Naive thymus-derived CD4-positive, alpha-beta T cell (primary cell): ENCODE data around the gene TSPYL1. TPM values are rescaled to one million over a fixed set of nuclear protein-coding genes. Genes with fewer than 3 reads are reported as not detected.

Experiments used
- ATAC-seq: fragments of 150-1000 bp; cut with Tn5 transposase; 2 replicates; pipeline ENCODE4 v1.10.0; 2021; ENCODE audit warnings: mild to moderate bottlenecking, moderate library complexity
- CTCF ChIA-PET: fragments of 350-600 bp; sonication (Branson Sonifier 250); formaldehyde crosslinking; loops from one replicate; lab custom pipeline; 2021; ENCODE audit warnings: antibody characterized with exemption; lab: Charles Lee
- POLR2A ChIA-PET: fragments of 350-600 bp; sonication (Branson Sonifier 250); formaldehyde crosslinking; loops from one replicate; lab custom pipeline; 2021; ENCODE audit warnings: antibody characterized with exemption, inconsistent platforms; lab: Charles Lee
- DNase-seq, 9 donors: peaks; one replicate each; pipeline versions ENCODE4 v3.0.0 to v3.0.0-alpha.2; 2020 to 2022; ENCODE audit warnings: mixed read lengths in 1 of 9
- H3K27ac ChIP-seq: one replicate; pipeline ENCODE4 v1.7.0; 2013; ENCODE audit warnings: mild to moderate bottlenecking, low read depth, low read length, moderate library complexity
- H3K27me3 ChIP-seq, 2 donors: one replicate each; pipeline ENCODE4 v1.7.0; 2013; ENCODE audit warnings: low read length in 2 of 2, mild to moderate bottlenecking in 2 of 2, moderate library complexity in 2 of 2; ENCODE audit not compliant: control insufficient read depth in 2 of 2, insufficient read depth in 2 of 2
- H3K36me3 ChIP-seq, 3 experiments: 1 replicate in 2 of 3; 2 replicates in 1 of 3; pipeline ENCODE4 v1.7.0; 2013; ENCODE audit warnings: low read length in 3 of 3, mild to moderate bottlenecking in 3 of 3, moderate library complexity in 1 of 3; ENCODE audit not compliant: insufficient read depth in 3 of 3, control insufficient read depth in 2 of 3
- H3K4me1 ChIP-seq, 2 donors: one replicate each; pipeline ENCODE4 v1.7.0; 2013; ENCODE audit warnings: low read length in 2 of 2, mild to moderate bottlenecking in 2 of 2, moderate library complexity in 1 of 2; ENCODE audit not compliant: control insufficient read depth in 2 of 2, insufficient read depth in 2 of 2
- H3K4me3 ChIP-seq: 2 replicates; pipeline ENCODE4 v1.7.0; 2013; ENCODE audit warnings: mild to moderate bottlenecking, low read length
- H3K9me3 ChIP-seq, 3 experiments: 1 replicate in 2 of 3; 2 replicates in 1 of 3; pipeline ENCODE4 v1.7.0; 2013; ENCODE audit warnings: low read length in 3 of 3; ENCODE audit not compliant: control insufficient read depth in 2 of 3
- H3K27ac Mint-ChIP-seq, 9 donors: one replicate each; pipeline ENCODE4 v1.8.0; 2020 to 2022; ENCODE audit warnings: mixed read lengths in 9 of 9, mild to moderate bottlenecking in 8 of 9, moderate library complexity in 5 of 9, inconsistent platforms in 2 of 9
- H3K27me3 Mint-ChIP-seq, 5 donors: one replicate each; pipeline ENCODE4 v1.8.0; 2021 to 2022; ENCODE audit warnings: mixed read lengths in 5 of 5, mild to moderate bottlenecking in 1 of 5
- H3K36me3 Mint-ChIP-seq, 5 donors: one replicate each; pipeline ENCODE4 v1.8.0; 2020 to 2022; ENCODE audit warnings: mixed read lengths in 5 of 5, mild to moderate bottlenecking in 3 of 5, inconsistent platforms in 1 of 5
- H3K4me1 Mint-ChIP-seq, 7 donors: one replicate each; pipeline ENCODE4 v1.8.0; 2020 to 2022; ENCODE audit warnings: mixed read lengths in 7 of 7, mild to moderate bottlenecking in 3 of 7, inconsistent platforms in 1 of 7
- H3K4me3 Mint-ChIP-seq, 10 donors: one replicate each; pipeline ENCODE4 v1.8.0; 2020 to 2022; ENCODE audit warnings: mild to moderate bottlenecking in 10 of 10, mixed read lengths in 10 of 10, moderate library complexity in 6 of 10, inconsistent platforms in 2 of 10
- H3K9me3 Mint-ChIP-seq, 11 donors: one replicate each; pipeline ENCODE4 v1.8.0; 2020 to 2022; ENCODE audit warnings: mixed read lengths in 11 of 11, mild to moderate bottlenecking in 4 of 11, inconsistent platforms in 1 of 11, moderate library complexity in 1 of 11
- intact Hi-C, 2 donors: fragments of 100-400 bp; cut with micrococcal nuclease; formaldehyde crosslinking; loops; one replicate each; pipeline ENCODE4 v1.15.1; 2023
- polyA plus RNA-seq, 2 donors: library from polyadenylated mRNA; unstranded; fragments of 300-500 nt; fragmentation: Illumina TruSeq; gene quantifications; one replicate each; pipeline ENCODE4 v1.2.3, GENCODE V29; 2021
- total RNA-seq, 6 experiments: library from RNA in 5 of 6; stranded (reverse) in 5 of 6; gene quantifications; 1 replicate in 5 of 6; 2 replicates in 1 of 6; pipeline ENCODE4 v1.2.3 and lab custom pipeline; 2021 to 2026

Gene TSPYL1
- total and polyA plus RNA-seq, 7 experiments from 2014 or later: 34.9 to 226 (median 98.3) TPM

DNA sequence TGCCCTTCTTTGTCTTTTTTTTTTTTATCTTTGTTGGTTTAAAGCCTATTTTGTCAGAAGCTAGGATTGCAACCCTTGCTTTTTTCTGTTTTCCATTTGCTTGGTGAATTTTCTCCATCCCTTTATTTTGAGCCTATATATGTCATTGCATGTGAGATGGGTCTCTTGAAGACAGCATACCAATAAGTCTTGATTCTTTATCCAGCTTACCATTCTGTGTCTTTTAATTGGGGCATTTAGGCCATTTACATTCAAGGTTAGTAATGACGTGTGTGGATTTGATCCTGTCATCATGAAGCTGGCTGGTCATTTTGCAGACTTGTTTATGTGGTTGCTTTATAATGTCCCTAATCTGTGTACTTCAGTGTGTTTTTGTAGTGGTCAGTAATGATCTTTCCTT, 16.4 kb downstream of the TSPYL1 start:
- CTCF ChIA-PET: no interaction called here
- intact Hi-C loops: no loop called here
- Mint-ChIP-seq H3K9me3 (peaks cover 4 to 35% (median 14%) of the 10 kb centered on the region in 11 donors), H3K27ac (no peak overlapping the region), H3K36me3 (peaks cover 24 to 64% (median 42%) of the 10 kb centered on the region in 5 donors), H3K4me3 (peak overlapping the region in 3 of 10 donors; percentile 17 to 33 (median 26)), H3K4me1 (peaks cover 5 to 61% (median 43%) of the 10 kb centered on the region in 7 donors), H3K27me3 (no peaks in the 10 kb centered on the region)
- no peak for DNase-seq
- H3K9me3 ChIP-seq: peaks cover 0 to 3% (median 0%) of the 10 kb centered on the region in 3 experiments
- H3K4me1 ChIP-seq: no peaks in the 10 kb centered on the region
- ATAC-seq: no peak
- H3K4me3 ChIP-seq: no peak overlapping the region
- peaks cover 0 to 10% (median 0%) of the 10 kb centered on the region in 3 experiments for H3K36me3 ChIP-seq
- no peaks in the 10 kb centered on the region for H3K27me3 ChIP-seq
- POLR2A ChIA-PET: interaction anchor here (0.6 kb wide), 1 partner anchor 16 kb away, joined by 3 read pairs; the partner anchor contains the start of gene TSPYL1
- no peak overlapping the region for H3K27ac ChIP-seq

DNA sequence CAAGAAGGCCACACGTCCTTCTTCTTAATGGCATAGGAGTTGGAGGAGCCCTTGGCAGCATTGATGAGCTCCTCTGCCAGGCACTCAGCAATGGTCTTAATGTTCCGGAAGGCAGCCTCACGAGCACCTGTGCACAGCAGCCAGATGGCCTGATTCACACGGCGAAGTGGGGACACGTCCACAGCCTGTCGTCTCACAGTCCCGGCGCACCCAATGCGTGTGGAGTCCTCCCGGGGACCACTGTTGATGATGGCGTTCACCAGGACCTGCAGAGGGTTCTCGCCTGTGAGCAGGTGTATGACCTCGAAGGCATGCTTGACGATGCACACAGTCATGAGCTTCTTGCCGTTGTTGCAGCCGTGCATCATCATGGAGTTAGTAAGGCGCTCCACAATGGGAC, 21.2 kb downstream of the TSPYL1 start:
- ATAC-seq: no peak
- no peak overlapping the region for H3K4me3 Mint-ChIP-seq
- no peak overlapping the region for H3K27ac Mint-ChIP-seq
- no peaks in the 10 kb centered on the region for H3K27me3 ChIP-seq
- H3K27ac ChIP-seq: no peak overlapping the region
- peaks cover 0 to 3% (median 0%) of the 10 kb centered on the region in 3 experiments for H3K9me3 ChIP-seq
- DNase-seq: no peak
- POLR2A ChIA-PET: interaction anchor here (0.9 kb wide), 1 partner anchor 20 kb away, joined by 7 read pairs; no protein-coding TSS in a partner anchor
- intact Hi-C loops: loop anchor here in 1 of 2 donors (10.0 kb wide), 1 partner anchor 1346 kb away; the partner anchor contains the start of gene GOPC
- H3K4me1 ChIP-seq: peaks cover 0 to 7% of the 10 kb centered on the region in 2 donors
- peaks cover 15 to 46% (median 35%) of the 10 kb centered on the region in 5 donors for H3K36me3 Mint-ChIP-seq
- H3K9me3 Mint-ChIP-seq: peaks cover 1 to 21% (median 10%) of the 10 kb centered on the region in 11 donors
- H3K4me3 ChIP-seq: no peak overlapping the region
- no peaks in the 10 kb centered on the region for H3K27me3 Mint-ChIP-seq
- CTCF ChIA-PET: interaction anchor here (0.9 to 2.8 kb wide), 2 partner anchors 10 to 52 kb away, joined by 3 to 10 read pairs; no protein-coding TSS in a partner anchor
- peaks cover 0 to 47% (median 28%) of the 10 kb centered on the region in 7 donors for H3K4me1 Mint-ChIP-seq
- H3K36me3 ChIP-seq: no peaks in the 10 kb centered on the region

DNA sequence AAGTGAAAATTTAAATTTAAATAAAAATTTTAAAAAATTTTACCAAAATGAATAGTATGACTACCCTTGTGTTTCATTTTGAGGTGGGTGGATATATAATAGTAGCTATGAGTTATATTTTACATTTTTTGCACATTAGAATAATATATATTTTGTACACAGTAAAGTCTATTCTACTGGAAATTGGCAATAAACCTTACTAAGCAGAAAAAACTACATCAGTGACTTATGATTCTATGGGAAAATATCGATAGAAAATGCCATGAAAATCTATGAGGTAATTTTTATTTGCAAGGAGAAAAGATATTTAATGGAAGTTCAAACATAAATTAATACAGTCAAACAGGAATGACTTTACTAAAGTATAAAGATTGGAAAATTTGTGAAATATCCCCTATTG, 23.0 kb downstream of the TSPYL1 start:
- ATAC-seq (no peak), DNase-seq (no peak)
- Mint-ChIP-seq H3K36me3 (peaks cover 10 to 29% (median 18%) of the 10 kb centered on the region in 5 donors), H3K4me3 (no peak overlapping the region), H3K9me3 (peaks cover 0 to 3% (median 0%) of the 10 kb centered on the region in 11 donors), H3K27me3 (no peaks in the 10 kb centered on the region), H3K4me1 (peaks cover 7 to 38% (median 19%) of the 10 kb centered on the region in 7 donors), H3K27ac (no peak overlapping the region)
- Histone ChIP-seq H3K4me1 (peaks cover 15 to 22% of the 10 kb centered on the region in 2 donors), H3K27me3 (no peaks in the 10 kb centered on the region), H3K36me3 (no peaks in the 10 kb centered on the region), H3K27ac (no peak overlapping the region), H3K9me3 (no peaks in the 10 kb centered on the region), H3K4me3 (no peak overlapping the region)
- POLR2A ChIA-PET: interaction anchor here (7.3 kb wide), 1 partner anchor 23 kb away, joined by 67 read pairs; the partner anchor contains the start of gene TSPYL1
- CTCF ChIA-PET: interaction anchor here (0.7 to 0.8 kb wide), 2 partner anchors 23 to 277 kb away, joined by 3 read pairs; partner anchors contain the start of gene TSPYL1
- intact Hi-C loops: loop anchor here in 1 of 2 donors (10.0 kb wide), 1 partner anchor 1348 kb away; the partner anchor contains the start of gene GOPC

DNA sequence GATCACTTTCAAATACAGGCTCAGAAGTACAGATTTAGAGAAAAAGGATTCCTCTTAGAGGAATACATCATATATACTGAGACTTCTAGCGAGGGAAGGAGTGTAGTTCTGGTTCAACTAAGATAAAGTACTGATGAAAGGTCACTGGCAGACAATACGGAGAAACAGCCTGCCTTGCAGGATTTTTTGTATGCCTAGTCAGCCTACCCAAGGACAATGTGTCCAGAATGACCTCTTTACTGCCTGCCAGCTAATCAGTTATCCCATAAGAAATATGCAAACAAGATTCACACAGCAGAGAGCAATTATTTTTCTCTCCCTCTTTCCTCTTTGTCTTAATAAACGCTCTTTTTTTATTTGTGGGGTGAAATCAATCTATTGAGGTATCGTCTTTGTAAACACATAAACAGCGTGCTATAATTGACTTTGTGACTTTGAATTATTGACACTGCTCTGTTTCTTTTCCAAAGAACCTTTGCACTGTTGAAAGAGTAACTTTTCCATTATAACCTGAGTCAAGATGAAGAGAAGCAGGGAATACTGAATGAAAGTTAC, 24.4 kb downstream of the TSPYL1 start:
- no peak for DNase-seq
- no peak overlapping the region for H3K4me3 Mint-ChIP-seq
- peaks cover 4 to 19% (median 9%) of the 10 kb centered on the region in 5 donors for H3K36me3 Mint-ChIP-seq
- intact Hi-C loops: loop anchor here (2.0 to 10.0 kb wide), 3 partner anchors 13 to 1349 kb away; partner anchors contain the start of genes GOPC (in 1 of the 2) and KPNA5 (in 1 of the 2)
- ChIA-PET CTCF (interaction anchor here (2.1 kb wide), 1 partner anchor 14 kb away, joined by 8 read pairs; no protein-coding TSS in a partner anchor), POLR2A (interaction anchor here (1.0 to 7.3 kb wide), 7 partner anchors 9 to 316 kb away, joined by 3 to 67 read pairs (median 7); partner anchors contain the start of genes NT5DC1, RWDD1 and TSPYL1)
- no peak overlapping the region for H3K27ac Mint-ChIP-seq
- peak overlapping the region; percentile 97 for H3K27ac ChIP-seq
- H3K9me3 Mint-ChIP-seq: peaks cover 0 to 4% (median 0%) of the 10 kb centered on the region in 11 donors
- no peak overlapping the region for H3K4me3 ChIP-seq
- no peaks in the 10 kb centered on the region for H3K27me3 ChIP-seq
- peaks cover 2 to 40% (median 21%) of the 10 kb centered on the region in 7 donors for H3K4me1 Mint-ChIP-seq
- peaks cover 27 to 36% of the 10 kb centered on the region in 2 donors for H3K4me1 ChIP-seq
- ATAC-seq: no peak
- H3K36me3 ChIP-seq: no peaks in the 10 kb centered on the region
- H3K27me3 Mint-ChIP-seq: no peaks in the 10 kb centered on the region
- H3K9me3 ChIP-seq: no peaks in the 10 kb centered on the region

DNA sequence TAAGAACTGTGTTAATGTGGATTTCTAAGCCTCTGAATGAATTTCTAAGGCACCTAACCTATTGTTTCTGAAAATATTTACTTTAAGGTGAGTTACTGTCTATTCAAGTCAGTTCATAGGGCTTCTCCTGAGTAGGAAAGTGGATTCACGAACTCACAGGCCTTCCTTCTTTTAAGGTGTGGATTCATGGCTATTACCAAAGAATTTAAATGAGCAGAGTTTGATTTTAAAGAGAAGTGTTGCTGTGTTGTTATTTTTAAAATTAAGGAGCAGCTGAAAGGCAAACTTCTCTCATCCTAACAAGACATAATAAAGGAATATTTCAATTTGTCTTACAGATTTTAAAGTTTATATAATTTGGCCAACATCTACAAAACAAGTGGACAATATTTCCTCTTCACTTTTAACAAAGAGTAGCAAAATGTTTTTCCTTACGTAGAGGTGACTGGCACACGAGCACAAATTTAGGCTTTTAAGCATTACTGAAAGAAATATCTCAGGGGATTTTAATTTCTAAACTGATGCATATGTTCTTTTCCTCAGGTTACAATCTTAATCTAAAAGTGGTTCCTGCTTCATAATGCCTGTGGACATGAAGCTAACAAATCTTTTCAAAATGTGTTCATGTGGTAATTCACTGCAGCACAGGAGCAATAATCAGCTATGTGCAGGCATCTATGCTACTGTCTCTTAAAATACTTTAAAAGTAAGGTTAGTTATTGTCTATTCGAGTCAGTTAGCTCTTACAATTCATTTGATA, 25.3 kb downstream of the TSPYL1 start:
- Histone ChIP-seq H3K27ac (peak overlapping the region; percentile 97), H3K36me3 (no peaks in the 10 kb centered on the region), H3K9me3 (no peaks in the 10 kb centered on the region), H3K4me3 (peak overlapping the region; percentile 80), H3K4me1 (peaks cover 27 to 36% of the 10 kb centered on the region in 2 donors), H3K27me3 (no peaks in the 10 kb centered on the region)
- POLR2A ChIA-PET: interaction anchor here (0.9 to 7.3 kb wide), 9 partner anchors 11 to 317 kb away, joined by 3 to 67 read pairs (median 6); partner anchors contain the start of genes NT5DC1, RWDD1 and TSPYL1
- no peak for DNase-seq
- H3K4me1 Mint-ChIP-seq: peaks cover 0 to 38% (median 27%) of the 10 kb centered on the region in 7 donors
- no peaks in the 10 kb centered on the region for H3K27me3 Mint-ChIP-seq
- ATAC-seq: no peak
- H3K36me3 Mint-ChIP-seq: peaks cover 0 to 11% (median 9%) of the 10 kb centered on the region in 5 donors
- no peak overlapping the region for H3K27ac Mint-ChIP-seq
- intact Hi-C loops: loop anchor here (1.0 to 10.0 kb wide), 11 partner anchors 14 to 1350 kb away; partner anchors contain the start of genes RWDD1 (in 2 of the 2), TSPYL1 (in 2 of the 2), ZUP1 (in 2 of the 2) and DCBLD1 (in 1 of the 2)
- H3K9me3 Mint-ChIP-seq: peaks cover 0 to 4% (median 0%) of the 10 kb centered on the region in 11 donors
- CTCF ChIA-PET: interaction anchor here (2.1 kb wide), 1 partner anchor 15 kb away, joined by 8 read pairs; no protein-coding TSS in a partner anchor
- no peak overlapping the region for H3K4me3 Mint-ChIP-seq
